ENCODE measurements around the gene ATF7. TPM values are rescaled to one million over a fixed set of nuclear protein-coding genes. Genes with fewer than 3 reads are reported as not detected.

ATF7 gene
- total and polyA plus RNA-seq, 9 of the 15 experiments (the other 6 are each of a cell fraction or from before 2014, with no cell fraction given) = 10.6 to 30.4 (median 20.7) TPM

GRCh38 chr12:53498235-53498630, 127.9 kb downstream of the ATF7 start:
- Histone ChIP-seq H3K9ac (ENCODE audit: insufficient read depth in 1 of 2, low read depth in 2 of 2, low read length in 2 of 2) (peak overlapping the region in 1 of 2 experiments; percentile 3; a peak in 1 of 4 replicates), H3K79me2 (ENCODE audit: control insufficient read depth, insufficient read depth, low read length) (peaks cover 27% of the 10 kb centered on the region), H3K4me1 (replicated peaks in 1 of 2; ENCODE audit: control insufficient read depth in 2 of 2, insufficient read depth in 2 of 2, low read length in 2 of 2) (peaks cover 48 to 54% of the 10 kb centered on the region in 2 experiments; a peak in 4 of 5 replicates), H2AFZ (ENCODE audit: low read depth, low read length) (no peak overlapping the region), H4K20me1 (replicated peaks; ENCODE audit: control insufficient read depth, insufficient read depth, low read length) (no peaks in the 10 kb centered on the region), H3K27me3 (ENCODE audit: control insufficient read depth in 2 of 2, insufficient read depth in 2 of 2, low read length in 2 of 2) (no peaks in the 10 kb centered on the region), H3K4me3 (no peak overlapping the region), H3K9me3 (replicated peaks; ENCODE audit: control insufficient read depth, insufficient read depth, low read depth, low read length) (no peaks in the 10 kb centered on the region), H3K27ac (ENCODE audit: extremely low read depth, low read depth, low read length) (no peak overlapping the region), H3K9me1 (ENCODE audit: control insufficient read depth, insufficient read depth, low read length) (no peaks in the 10 kb centered on the region), H3K36me3 (ENCODE audit: control insufficient read depth, insufficient read depth, low read length) (peaks cover 1% of the 10 kb centered on the region; the same call in 1 of the 3 replicates), H3K4me2 (ENCODE audit: insufficient read depth, low read length) (no peak overlapping the region)
- no peak for DNase-seq (ENCODE audit: extremely low read depth in 1 of 4, low spot score in 3 of 4)
- ChIA-PET POLR2A (interaction anchor here (1.0 to 1.1 kb wide), 2 partner anchors 11 to 40 kb away, joined by 4 read pairs; no protein-coding TSS in a partner anchor), CTCF (ENCODE audit: low intra/inter-chr PET ratio) (no interaction called here)
- intact Hi-C loops (cut with micrococcal nuclease) (no loop called here), in situ Hi-C loops (cut with MboI) (no loop called here)
- no peak for FAIRE-seq
- no peak for ATAC-seq
- BruUV-seq (replicated peaks) = no TSS peak
- TF ChIP-seq PTRF (tag; IDR thresholded peaks at IDR 0.05) (no peak), SMC3 (conservative IDR thresholded peaks at IDR 0.05; ENCODE audit: insufficient read depth, low read depth, low read length) (0 out of 2 replicates have a peak, but pooled peaks have one; percentile 8), STAG1 (CRISPR knock-in tag; IDR thresholded peaks at IDR 0.05; ENCODE audit: borderline replicate concordance) (no peak), SMAD1 (IDR thresholded peaks at IDR 0.05; ENCODE audit: low read depth, low read length, partially characterized antibody) (no peak), HDAC3 (IDR thresholded peaks at IDR 0.05; ENCODE audit: borderline replicate concordance, partially characterized antibody) (no peak), NFYB (IDR thresholded peaks at IDR 0.05; ENCODE audit: extremely low read depth, insufficient read length) (peak; percentile 18), RBM17 (IDR thresholded peaks at IDR 0.05; ENCODE audit: borderline replicate concordance, low read depth, low read length) (no peak), AFF1 (IDR thresholded peaks at IDR 0.05; ENCODE audit: low read depth in 1 of 2, partially characterized antibody in 2 of 2) (no peak), ZNF408 (CRISPR knock-in tag; IDR thresholded peaks at IDR 0.05; ENCODE audit: low read depth) (no peak), JUN (IDR thresholded peaks at IDR 0.05; ENCODE audit: borderline replicate concordance, low read depth, low read length) (no peak), JUN (CRISPR knock-in tag; IDR thresholded peaks at IDR 0.05; ENCODE audit: borderline replicate concordance) (no peak)
- TF ChIP-seq, protein P1, sequence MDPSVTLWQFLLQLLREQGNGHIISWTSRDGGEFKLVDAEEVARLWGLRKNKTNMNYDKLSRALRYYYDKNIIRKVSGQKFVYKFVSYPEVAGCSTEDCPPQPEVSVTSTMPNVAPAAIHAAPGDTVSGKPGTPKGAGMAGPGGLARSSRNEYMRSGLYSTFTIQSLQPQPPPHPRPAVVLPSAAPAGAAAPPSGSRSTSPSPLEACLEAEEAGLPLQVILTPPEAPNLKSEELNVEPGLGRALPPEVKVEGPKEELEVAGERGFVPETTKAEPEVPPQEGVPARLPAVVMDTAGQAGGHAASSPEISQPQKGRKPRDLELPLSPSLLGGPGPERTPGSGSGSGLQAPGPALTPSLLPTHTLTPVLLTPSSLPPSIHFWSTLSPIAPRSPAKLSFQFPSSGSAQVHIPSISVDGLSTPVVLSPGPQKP (CRISPR knock-in tag; IDR thresholded peaks at IDR 0.05) = no peak
- TF ChIP-seq, protein P2, sequence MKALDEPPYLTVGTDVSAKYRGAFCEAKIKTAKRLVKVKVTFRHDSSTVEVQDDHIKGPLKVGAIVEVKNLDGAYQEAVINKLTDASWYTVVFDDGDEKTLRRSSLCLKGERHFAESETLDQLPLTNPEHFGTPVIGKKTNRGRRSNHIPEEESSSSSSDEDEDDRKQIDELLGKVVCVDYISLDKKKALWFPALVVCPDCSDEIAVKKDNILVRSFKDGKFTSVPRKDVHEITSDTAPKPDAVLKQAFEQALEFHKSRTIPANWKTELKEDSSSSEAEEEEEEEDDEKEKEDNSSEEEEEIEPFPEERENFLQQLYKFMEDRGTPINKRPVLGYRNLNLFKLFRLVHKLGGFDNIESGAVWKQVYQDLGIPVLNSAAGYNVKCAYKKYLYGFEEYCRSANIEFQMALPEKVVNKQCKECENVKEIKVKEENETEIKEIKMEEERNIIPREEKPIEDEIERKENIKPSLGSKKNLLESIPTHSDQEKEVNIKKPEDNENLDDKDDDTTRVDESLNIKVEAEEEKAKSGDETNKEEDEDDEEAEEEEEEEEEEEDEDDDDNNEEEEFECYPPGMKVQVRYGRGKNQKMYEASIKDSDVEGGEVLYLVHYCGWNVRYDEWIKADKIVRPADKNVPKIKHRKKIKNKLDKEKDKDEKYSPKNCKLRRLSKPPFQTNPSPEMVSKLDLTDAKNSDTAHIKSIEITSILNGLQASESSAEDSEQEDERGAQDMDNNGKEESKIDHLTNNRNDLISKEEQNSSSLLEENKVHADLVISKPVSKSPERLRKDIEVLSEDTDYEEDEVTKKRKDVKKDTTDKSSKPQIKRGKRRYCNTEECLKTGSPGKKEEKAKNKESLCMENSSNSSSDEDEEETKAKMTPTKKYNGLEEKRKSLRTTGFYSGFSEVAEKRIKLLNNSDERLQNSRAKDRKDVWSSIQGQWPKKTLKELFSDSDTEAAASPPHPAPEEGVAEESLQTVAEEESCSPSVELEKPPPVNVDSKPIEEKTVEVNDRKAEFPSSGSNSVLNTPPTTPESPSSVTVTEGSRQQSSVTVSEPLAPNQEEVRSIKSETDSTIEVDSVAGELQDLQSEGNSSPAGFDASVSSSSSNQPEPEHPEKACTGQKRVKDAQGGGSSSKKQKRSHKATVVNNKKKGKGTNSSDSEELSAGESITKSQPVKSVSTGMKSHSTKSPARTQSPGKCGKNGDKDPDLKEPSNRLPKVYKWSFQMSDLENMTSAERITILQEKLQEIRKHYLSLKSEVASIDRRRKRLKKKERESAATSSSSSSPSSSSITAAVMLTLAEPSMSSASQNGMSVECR (CRISPR knock-in tag; IDR thresholded peaks at IDR 0.05) = no peak
- WGBS (ENCODE audit: insufficient coverage, low coverage, missing lambda C conversion rate) = 75% methylated on average over 2 of the region's 2 CpGs

Data from K562 (cell line).